GM03348 (cell line): ENCODE results near the gene ANKRD33B.
A peak's percentile ranks its signal among the peaks of the same experiment; 100 is the strongest.
"Not testable (repeated sequence)": the region's sequence is repeated elsewhere in the genome, so short reads cannot be mapped to it uniquely, and the experiment has no call there.

ENCODE experiments used
- DNase-seq: peaks from one replicate; pipeline ENCODE4 v3.0.0; 2012; ENCODE audit warnings: low spot score

The ANKRD33B gene

GRCh38 chr5:10595293-10595671 is 31.4 kb downstream of the ANKRD33B start:
- DNase-seq = peak; percentile 67

GRCh38 chr5:10595672-10596309 is 31.9 kb downstream of the ANKRD33B start:
- DNase-seq = peak; percentile 88

GRCh38 chr5:10596310-10596703 is 32.4 kb downstream of the ANKRD33B start:
- DNase-seq = no peak

GRCh38 chr5:10596886-10597451 is 33.1 kb downstream of the ANKRD33B start:
- DNase-seq = no peak

GRCh38 chr5:10599113-10599512 is 35.2 kb downstream of the ANKRD33B start:
- DNase-seq = no peak

- DNase-seq = peak; percentile 29
Measured at GRCh38 chr5:10599862-10600284, 36.0 kb downstream of the ANKRD33B start.

GRCh38 chr5:10600626-10601245 is 36.9 kb downstream of the ANKRD33B start:
- no peak for DNase-seq

- peak; percentile 76 for DNase-seq
Measured at GRCh38 chr5:10601246-10602030, 37.6 kb downstream of the ANKRD33B start.

- DNase-seq = no peak
Measured at GRCh38 chr5:10602031-10602806, 38.3 kb downstream of the ANKRD33B start.

GRCh38 chr5:10604975-10605374 is 41.1 kb downstream of the ANKRD33B start:
- no peak for DNase-seq

- DNase-seq = not testable (repeated sequence)
Measured at GRCh38 chr5:10606632-10607022, 42.8 kb downstream of the ANKRD33B start.

- DNase-seq = no peak
Measured at GRCh38 chr5:10607023-10607665, 43.3 kb downstream of the ANKRD33B start.

GRCh38 chr5:10607666-10608073 is 43.8 kb downstream of the ANKRD33B start:
- peak; percentile 74 for DNase-seq

GRCh38 chr5:10608081-10608480 is 44.2 kb downstream of the ANKRD33B start:
- DNase-seq = not testable (repeated sequence)

GRCh38 chr5:10610058-10610457 is 46.2 kb downstream of the ANKRD33B start:
- no peak for DNase-seq

GRCh38 chr5:10611290-10611689 is 47.4 kb downstream of the ANKRD33B start:
- DNase-seq = no peak

GRCh38 chr5:10612251-10612650 is 48.4 kb downstream of the ANKRD33B start:
- DNase-seq = no peak

- no peak for DNase-seq
Measured at GRCh38 chr5:10615693-10616092, 51.8 kb downstream of the ANKRD33B start.

- DNase-seq = no peak
Measured at GRCh38 chr5:10617103-10617502, 53.2 kb downstream of the ANKRD33B start.

GRCh38 chr5:10618311-10618710 is 54.4 kb downstream of the ANKRD33B start:
- DNase-seq = no peak

- no peak for DNase-seq
Measured at GRCh38 chr5:10619649-10620048, 55.8 kb downstream of the ANKRD33B start.
